GM06990 (cell line): Measurements from ENCODE around the gene NCEH1.
"Not testable (repeated sequence)": the region's sequence is repeated elsewhere in the genome, so short reads cannot be mapped to it uniquely, and the experiment has no call there.

Experiments used
- DNase-seq: peaks from one replicate; pipeline ENCODE4 v3.0.0-alpha.2; 2011; ENCODE audit not compliant: insufficient read length; ENCODE audit errors: extremely low read depth
- H3K27me3 ChIP-seq: replicated peaks from 2 replicates; pipeline ENCODE4 v1.6.0; 2011; ENCODE audit warnings: low read length; ENCODE audit not compliant: control insufficient read depth, insufficient read depth
- H3K36me3 ChIP-seq: 2 replicates; pipeline ENCODE4 v1.5.1; 2011; ENCODE audit warnings: low read length; ENCODE audit not compliant: control insufficient read depth, insufficient read depth
- H3K4me3 ChIP-seq: replicated peaks from 2 replicates; pipeline ENCODE4 v1.5.1; 2011; ENCODE audit warnings: low read depth, mild to moderate bottlenecking, control low read depth, low read length
- CTCF ChIP-seq: IDR thresholded peaks from 2 replicates; pipeline ENCODE4 v1.5.1; 2011; ENCODE audit warnings: low read length, control low read depth, mild to moderate bottlenecking, inconsistent platforms; ENCODE audit not compliant: insufficient read depth, poor library complexity, severe bottlenecking

NCEH1 gene

DNA sequence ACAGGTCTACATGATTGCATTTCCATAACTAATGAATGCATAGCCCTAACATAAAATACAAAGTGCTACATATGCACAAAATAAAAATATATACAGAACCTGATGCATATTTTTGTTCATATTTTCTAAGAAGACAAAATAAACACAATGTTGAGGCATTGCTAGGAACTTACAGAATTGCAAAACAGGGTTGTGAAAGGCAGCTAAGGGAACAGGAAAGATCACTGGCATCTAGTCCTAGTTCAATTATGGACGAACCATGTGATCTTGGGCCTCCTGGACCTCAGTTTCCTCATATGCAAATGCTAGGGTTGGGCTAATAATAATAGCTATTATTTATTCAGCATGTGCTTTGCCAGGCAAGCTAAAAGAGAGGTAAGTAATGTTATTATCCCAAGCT, 15.5 kb upstream of the NCEH1 start:
- no peak for DNase-seq
- H3K27me3 ChIP-seq = no peaks in the 10 kb centered on the region
- no peak for TF ChIP-seq CTCF
- no peaks in the 10 kb centered on the region for H3K36me3 ChIP-seq
- no peak overlapping the region for H3K4me3 ChIP-seq

- DNase-seq, H3K4me3 ChIP-seq: not testable (repeated sequence)
These were observed 11.7 kb upstream of the NCEH1 start for GRCh38 chr3:172722536-172723040.

DNA sequence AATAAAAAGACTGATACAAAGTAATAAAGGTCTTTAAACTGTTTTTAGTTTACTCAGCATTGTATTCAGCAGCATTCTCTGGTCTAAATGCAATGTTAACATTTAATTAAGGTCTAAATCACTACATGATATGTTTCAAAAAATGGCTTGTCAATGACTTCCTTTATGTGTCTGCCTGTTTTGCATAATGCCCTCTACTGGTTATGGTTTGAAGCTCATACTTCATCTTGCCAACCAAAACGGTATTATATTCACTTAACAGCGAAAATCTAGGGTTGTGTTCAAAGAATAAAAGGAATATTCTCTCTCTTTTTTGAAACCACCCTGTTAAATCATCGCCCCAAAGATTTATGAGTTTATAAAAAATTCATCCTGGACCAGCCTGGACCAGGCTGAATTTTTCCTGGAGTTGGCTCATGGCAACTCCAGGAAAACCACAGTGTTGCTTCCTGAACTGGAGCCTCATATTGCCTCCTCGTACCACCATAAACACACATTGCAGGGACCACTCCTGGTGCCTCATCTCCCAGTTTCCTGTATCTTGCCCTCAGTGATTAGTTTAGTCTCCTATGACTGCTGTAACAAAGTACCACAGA, 6.7 kb upstream of the NCEH1 start:
- no peak for DNase-seq
- Histone ChIP-seq H3K36me3 (no peaks in the 10 kb centered on the region), H3K4me3 (no peak overlapping the region), H3K27me3 (no peaks in the 10 kb centered on the region)
- TF ChIP-seq CTCF = peak; percentile 25

More at GRCh38 chr3:172722536-172723040, 11.7 kb upstream of the NCEH1 start:
- H3K36me3 ChIP-seq, H3K27me3 ChIP-seq: not testable (repeated sequence)

DNA sequence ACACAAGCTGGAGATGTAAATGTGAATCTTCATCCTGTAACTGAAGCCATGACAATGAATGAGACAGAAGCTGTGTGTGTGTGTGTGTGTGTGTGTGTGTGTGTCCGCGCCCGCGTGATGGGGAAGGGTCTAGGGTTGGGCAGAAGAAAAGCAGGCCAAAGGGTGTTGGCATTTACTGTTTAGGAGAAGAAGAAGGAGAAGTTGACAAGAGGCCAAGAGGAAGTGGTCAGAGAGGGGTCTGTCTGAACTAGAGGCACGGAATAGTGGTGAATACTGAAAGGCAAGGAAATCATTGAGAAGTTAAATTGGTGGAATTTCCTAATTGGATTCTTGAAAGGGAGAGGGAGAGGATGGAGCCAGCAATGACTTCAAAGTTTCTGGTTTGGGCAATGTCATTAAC, 5.6 kb upstream of the NCEH1 start:
- no peaks in the 10 kb centered on the region for H3K27me3 ChIP-seq
- no peak for DNase-seq
- TF ChIP-seq CTCF = no peak
- H3K4me3 ChIP-seq = no peak overlapping the region
- H3K36me3 ChIP-seq = no peaks in the 10 kb centered on the region

GRCh38 chr3:172713316-172713715, 2.4 kb upstream of the NCEH1 start:
- DNase-seq = no peak
- Histone ChIP-seq H3K36me3 (no peaks in the 10 kb centered on the region), H3K4me3 (no peak overlapping the region), H3K27me3 (no peaks in the 10 kb centered on the region)
- no peak for TF ChIP-seq CTCF

DNA sequence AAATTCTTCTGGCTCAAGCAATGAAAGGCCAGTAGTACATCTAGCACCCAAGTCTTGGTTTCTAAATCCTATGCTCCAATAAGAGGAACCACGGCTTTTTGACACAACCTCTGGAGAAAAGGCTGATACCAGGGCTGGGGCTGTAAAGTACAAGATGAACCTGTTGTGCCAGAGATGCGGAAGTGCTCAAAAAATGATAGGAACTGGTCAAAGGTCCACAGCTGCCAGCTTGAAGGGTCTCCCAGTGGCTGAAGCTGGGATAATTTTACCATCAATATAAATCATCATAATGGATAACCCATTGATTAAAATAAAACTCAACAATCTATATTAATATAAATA, 558 bp upstream of the NCEH1 start:
- Histone ChIP-seq H3K4me3 (peak overlapping the region; percentile 91), H3K27me3 (no peaks in the 10 kb centered on the region), H3K36me3 (no peaks in the 10 kb centered on the region)
- no peak for TF ChIP-seq CTCF
- DNase-seq = no peak
